Measurements from ENCODE around the gene ABCA1.

- TF ChIP-seq E2F8 (IDR thresholded peaks at IDR 0.05; ENCODE audit: low read depth, partially characterized antibody) (no peak), SREBF1 (IDR thresholded peaks at IDR 0.05; ENCODE audit: low read length) (no peak), POLR2A (IDR thresholded peaks at IDR 0.05; ENCODE audit: low read depth, low read length) (no peak), YY1 (IDR thresholded peaks at IDR 0.05; ENCODE audit: low read depth, low read length) (0 out of 2 replicates have a peak, but pooled peaks have one; percentile 49), BCL3 (IDR thresholded peaks at IDR 0.05; ENCODE audit: borderline replicate concordance, insufficient read depth, low read depth, low read length, poor library complexity, severe bottlenecking) (no peak), JUNB (IDR thresholded peaks at IDR 0.05) (no peak)
These were observed 64.6 kb downstream of the ABCA1 start for GRCh38 chr9:104863180-104863883.
